Endothelial cell (in vitro differentiated cells): ENCODE data around the gene C22orf42. TPM values are rescaled to one million over a fixed set of nuclear protein-coding genes. Genes with fewer than 3 reads are reported as not detected.
A peak's percentile ranks its signal among the peaks of the same experiment; 100 is the strongest.

Experiments
- DNase-seq: peaks from one replicate; pipeline ENCODE4 v3.0.0; 2021; ENCODE audit warnings: low spot score
- H3K27ac Mint-ChIP-seq: one replicate; pipeline ENCODE4 v1.8.0; 2021; ENCODE audit warnings: mixed read lengths, inconsistent platforms; ENCODE audit not compliant: unreplicated experiment
- H3K27me3 Mint-ChIP-seq: one replicate; pipeline ENCODE4 v1.8.0; 2021; ENCODE audit warnings: mild to moderate bottlenecking, moderate library complexity, mixed read lengths, inconsistent platforms; ENCODE audit not compliant: unreplicated experiment
- H3K36me3 Mint-ChIP-seq: one replicate; pipeline ENCODE4 v1.8.0; 2021; ENCODE audit warnings: mild to moderate bottlenecking, low read depth, mixed read lengths, inconsistent platforms; ENCODE audit not compliant: unreplicated experiment
- H3K4me1 Mint-ChIP-seq: one replicate; pipeline ENCODE4 v1.8.0; 2021; ENCODE audit warnings: mild to moderate bottlenecking, mixed read lengths, inconsistent platforms; ENCODE audit not compliant: unreplicated experiment
- H3K4me3 Mint-ChIP-seq: one replicate; pipeline ENCODE4 v1.8.0; 2021; ENCODE audit warnings: mild to moderate bottlenecking, mixed read lengths, inconsistent platforms; ENCODE audit not compliant: unreplicated experiment
- H3K9me3 Mint-ChIP-seq: one replicate; pipeline ENCODE4 v1.8.0; 2021; ENCODE audit warnings: mixed read lengths, inconsistent platforms; ENCODE audit not compliant: unreplicated experiment
- total RNA-seq: library from RNA; stranded (reverse); fragmentation: NEBNext Ultra II Directional; extraction: Animal tissue kit (Norgen Biotek cat#: 25700); gene quantifications from one replicate; pipeline ENCODE4 v1.2.1, GENCODE V29; 2021; ENCODE audit not compliant: unreplicated experiment
- TF ChIP-seq, protein P1 (sequence below): fragments of 200-600 bp; sonication (generic); IDR thresholded peaks from one replicate; pipeline ENCODE4 v1.5.0; 2021; ENCODE audit warnings: antibody characterized with exemption; ENCODE audit not compliant: unreplicated experiment

Gene C22orf42
- total RNA-seq, 1 donor from 2014 or later, result not detected

DNA sequence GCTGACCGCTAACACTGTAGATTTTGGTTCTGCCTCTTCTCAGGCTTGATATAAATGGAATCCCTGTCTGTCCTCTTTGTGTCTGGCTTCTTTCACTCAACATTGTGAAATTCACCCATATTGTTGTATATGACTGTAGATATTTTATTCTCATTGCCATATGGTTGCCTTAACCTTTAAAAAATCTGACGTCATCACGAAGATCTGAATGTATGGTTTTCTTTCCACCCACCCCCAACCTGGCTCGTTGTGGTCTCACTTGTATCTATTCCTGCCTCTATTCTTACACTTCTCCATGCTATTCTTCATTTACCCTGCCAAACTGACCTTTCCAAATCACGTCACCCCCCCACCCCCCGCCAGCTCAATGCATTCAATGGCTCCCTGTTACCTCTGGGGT, 21.9 kb upstream of the C22orf42 start:
- no peak overlapping the region for H3K27ac Mint-ChIP-seq

DNA sequence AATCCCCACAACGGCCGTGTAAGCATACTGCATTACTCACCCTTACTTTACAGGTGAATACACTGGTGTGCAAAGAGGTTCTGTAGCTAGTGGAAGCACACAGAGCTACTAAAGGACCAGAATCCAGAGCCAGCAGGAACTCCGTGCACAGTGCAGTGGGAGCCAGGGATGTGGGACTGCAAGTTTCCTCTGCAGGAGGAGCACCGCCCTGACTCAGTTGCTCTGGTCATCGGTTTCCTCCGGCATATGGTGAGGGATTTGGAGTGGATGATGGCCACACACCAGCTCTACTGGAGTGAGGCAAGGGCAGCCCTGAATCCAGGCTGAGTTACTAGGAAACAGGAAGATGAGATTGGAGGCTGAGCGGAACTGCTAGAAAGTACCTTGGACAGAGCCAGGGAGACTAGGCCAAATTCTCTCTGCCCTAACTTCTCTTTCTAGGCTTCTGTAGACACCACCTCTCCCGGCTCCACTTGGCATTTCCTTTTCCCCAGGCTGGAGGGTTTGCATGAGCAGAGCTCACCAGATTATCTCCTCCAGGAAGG, 18.2 kb upstream of the C22orf42 start:
- no peak overlapping the region for H3K4me3 Mint-ChIP-seq

More for the DNA sequence above, 21.9 kb upstream of the C22orf42 start:
- H3K4me3 Mint-ChIP-seq, result no peak overlapping the region
- no peaks in the 10 kb centered on the region for H3K36me3 Mint-ChIP-seq
- TF ChIP-seq, protein P1, sequence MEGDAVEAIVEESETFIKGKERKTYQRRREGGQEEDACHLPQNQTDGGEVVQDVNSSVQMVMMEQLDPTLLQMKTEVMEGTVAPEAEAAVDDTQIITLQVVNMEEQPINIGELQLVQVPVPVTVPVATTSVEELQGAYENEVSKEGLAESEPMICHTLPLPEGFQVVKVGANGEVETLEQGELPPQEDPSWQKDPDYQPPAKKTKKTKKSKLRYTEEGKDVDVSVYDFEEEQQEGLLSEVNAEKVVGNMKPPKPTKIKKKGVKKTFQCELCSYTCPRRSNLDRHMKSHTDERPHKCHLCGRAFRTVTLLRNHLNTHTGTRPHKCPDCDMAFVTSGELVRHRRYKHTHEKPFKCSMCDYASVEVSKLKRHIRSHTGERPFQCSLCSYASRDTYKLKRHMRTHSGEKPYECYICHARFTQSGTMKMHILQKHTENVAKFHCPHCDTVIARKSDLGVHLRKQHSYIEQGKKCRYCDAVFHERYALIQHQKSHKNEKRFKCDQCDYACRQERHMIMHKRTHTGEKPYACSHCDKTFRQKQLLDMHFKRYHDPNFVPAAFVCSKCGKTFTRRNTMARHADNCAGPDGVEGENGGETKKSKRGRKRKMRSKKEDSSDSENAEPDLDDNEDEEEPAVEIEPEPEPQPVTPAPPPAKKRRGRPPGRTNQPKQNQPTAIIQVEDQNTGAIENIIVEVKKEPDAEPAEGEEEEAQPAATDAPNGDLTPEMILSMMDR, result no peak
- H3K9me3 Mint-ChIP-seq, result no peaks in the 10 kb centered on the region
- H3K27me3 Mint-ChIP-seq, result peaks cover 9% of the 10 kb centered on the region
- no peaks in the 10 kb centered on the region for H3K4me1 Mint-ChIP-seq
- DNase-seq, result no peak

DNA sequence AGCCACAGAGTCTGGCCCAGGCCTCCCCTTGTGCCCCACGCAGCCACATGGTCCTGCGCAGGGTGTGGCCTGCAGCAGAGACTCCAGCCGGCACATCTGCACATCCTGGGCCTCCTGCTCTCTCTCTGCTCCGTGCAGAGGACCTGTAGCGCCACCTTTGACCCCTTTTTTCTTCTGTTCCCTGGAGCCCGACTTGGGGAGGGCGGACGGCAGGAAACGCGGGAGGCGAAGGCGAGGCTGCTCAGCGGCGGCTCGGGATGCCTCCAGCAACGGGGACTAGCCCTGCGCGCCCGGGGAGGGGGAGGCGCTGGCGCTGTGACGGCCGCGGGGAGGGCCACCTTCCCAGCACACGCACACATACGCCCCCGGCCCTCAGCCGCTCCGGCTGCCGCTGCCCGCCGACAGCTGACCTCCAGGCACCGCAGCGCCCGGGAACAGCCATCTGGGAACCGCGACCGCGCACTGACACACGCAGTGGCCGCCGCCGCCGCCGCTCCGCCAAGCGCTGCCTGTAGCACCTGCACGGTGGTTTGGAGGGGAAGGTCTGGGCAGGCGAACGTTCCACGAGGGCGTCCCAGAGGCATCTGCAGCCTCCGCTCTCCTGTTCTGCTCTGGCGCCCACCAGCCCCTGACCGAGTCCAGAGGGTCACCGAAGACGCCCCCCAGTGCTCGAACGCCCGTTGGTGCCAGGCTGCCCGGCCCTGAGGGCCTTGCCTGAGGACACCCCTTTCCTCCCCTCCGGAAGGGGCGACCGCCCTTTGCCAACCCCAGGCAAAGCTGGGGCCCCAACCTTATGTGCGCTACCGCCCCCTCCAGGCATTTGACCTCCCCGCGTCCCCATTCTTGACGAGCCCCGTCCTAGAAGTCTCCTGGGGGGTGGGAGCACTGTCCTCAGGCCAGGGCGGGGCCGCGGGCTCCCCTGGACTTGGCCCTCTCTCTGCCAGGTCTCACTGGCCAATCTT, 16.9 kb upstream of the C22orf42 start:
- Mint-ChIP-seq H3K4me1 (peaks cover 12% of the 10 kb centered on the region), H3K36me3 (no peaks in the 10 kb centered on the region), H3K9me3 (no peaks in the 10 kb centered on the region), H3K27ac (no peak overlapping the region), H3K4me3 (no peak overlapping the region), H3K27me3 (peaks cover 14% of the 10 kb centered on the region)
- DNase-seq, result peak; percentile 44
- TF ChIP-seq, protein P1, result no peak

More for the DNA sequence above, 18.2 kb upstream of the C22orf42 start:
- Mint-ChIP-seq H3K27ac (no peak overlapping the region), H3K9me3 (no peaks in the 10 kb centered on the region), H3K27me3 (peaks cover 12% of the 10 kb centered on the region), H3K4me1 (peaks cover 6% of the 10 kb centered on the region), H3K36me3 (no peaks in the 10 kb centered on the region)
- no peak for DNase-seq
- TF ChIP-seq, protein P1, result no peak

DNA sequence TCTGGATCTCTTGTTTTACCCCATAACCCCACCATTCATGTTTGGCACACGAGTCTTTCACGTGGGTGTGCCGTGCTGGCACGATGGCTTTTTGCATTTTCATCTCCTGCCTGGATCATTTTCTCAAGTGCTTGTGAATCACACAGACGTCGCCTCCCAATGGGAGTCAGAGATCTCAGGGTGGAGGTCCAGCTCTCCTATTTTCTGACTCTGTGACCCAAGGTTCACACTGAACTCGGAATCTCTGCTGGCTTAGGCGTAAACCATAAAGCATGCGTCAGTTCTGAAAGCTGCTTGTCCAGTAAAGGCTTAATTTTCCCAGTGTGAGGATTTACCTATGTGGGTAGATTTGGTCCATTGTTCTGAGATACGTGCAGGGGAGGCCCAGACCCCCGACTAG, 16.0 kb upstream of the C22orf42 start:
- no peaks in the 10 kb centered on the region for H3K36me3 Mint-ChIP-seq
- peaks cover 14% of the 10 kb centered on the region for H3K27me3 Mint-ChIP-seq
- TF ChIP-seq, protein P1, result no peak
- no peak overlapping the region for H3K27ac Mint-ChIP-seq
- no peaks in the 10 kb centered on the region for H3K9me3 Mint-ChIP-seq
- H3K4me3 Mint-ChIP-seq, result no peak overlapping the region
- no peak for DNase-seq
- peaks cover 12% of the 10 kb centered on the region for H3K4me1 Mint-ChIP-seq

DNA sequence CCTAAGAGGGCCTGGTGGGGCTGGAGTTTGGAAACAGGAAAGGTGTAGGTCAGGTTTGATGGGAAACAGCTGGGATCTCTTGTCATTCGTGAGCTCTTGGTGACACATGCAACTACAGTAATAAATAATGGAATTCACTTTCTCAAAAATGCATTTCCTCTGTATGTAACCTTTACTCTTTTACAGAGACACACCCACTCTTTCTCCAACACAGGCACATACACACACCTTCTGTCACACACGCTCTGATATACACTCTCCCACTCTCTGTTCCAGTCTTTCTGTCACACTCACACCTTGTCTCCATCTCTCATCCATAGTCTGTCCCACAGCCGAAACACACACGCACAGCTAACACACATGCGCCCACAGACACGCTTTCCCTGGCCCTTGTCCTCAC, 6.6 kb upstream of the C22orf42 start:
- no peak for DNase-seq
- H3K27me3 Mint-ChIP-seq, result no peaks in the 10 kb centered on the region
- no peak overlapping the region for H3K4me3 Mint-ChIP-seq
- peaks cover 17% of the 10 kb centered on the region for H3K4me1 Mint-ChIP-seq
- H3K9me3 Mint-ChIP-seq, result no peaks in the 10 kb centered on the region
- no peaks in the 10 kb centered on the region for H3K36me3 Mint-ChIP-seq
- H3K27ac Mint-ChIP-seq, result no peak overlapping the region
- TF ChIP-seq, protein P1, result no peak
